Measurements from ENCODE around the gene BBS5. TPM values are rescaled to one million over a fixed set of nuclear protein-coding genes. Genes with fewer than 3 reads are reported as not detected.
"Not testable (repeated sequence)": the region's sequence is repeated elsewhere in the genome, so short reads cannot be mapped to it uniquely, and the experiment has no call there.

BBS5 gene
- total RNA-seq, 1 experiment from 2014 or later = 0.55 TPM

- Histone ChIP-seq H3K79me1 (ENCODE audit: insufficient read depth, low read depth, low read length, poor library complexity, severe bottlenecking) (no peaks in the 10 kb centered on the region), H2BK5ac (ENCODE audit: insufficient read length, low read length) (no peak overlapping the region), H3T11ph (ENCODE audit: low read length) (no peak overlapping the region), H2AFZ (ENCODE audit: low read length) (no peak overlapping the region), H3K23me2 (ENCODE audit: insufficient read length, low read depth, low read length, poor library complexity, severe bottlenecking) (no peaks in the 10 kb centered on the region), H4K8ac (replicated peaks; ENCODE audit: insufficient read length, low read depth, low read length) (no peak overlapping the region), H2AK5ac (ENCODE audit: insufficient read length, low read length) (no peak overlapping the region), H3K9ac (ENCODE audit: extremely low read depth, insufficient read length, low read length) (no peak overlapping the region), H4K20me1 (ENCODE audit: control insufficient read depth, insufficient read depth, insufficient read length) (no peaks in the 10 kb centered on the region), H3K27me3 (ENCODE audit: insufficient read depth, low read length) (no peaks in the 10 kb centered on the region), H3K79me2 (ENCODE audit: insufficient read depth, low read length) (no peaks in the 10 kb centered on the region), H3K27ac (ENCODE audit: insufficient read length, low read depth, low read length) (no peak overlapping the region), H3K56ac (ENCODE audit: insufficient read length, low read depth, low read length) (no peak overlapping the region), H3K9me3 (ENCODE audit: control insufficient read depth, low read depth, low read length) (no peaks in the 10 kb centered on the region), H3K18ac (ENCODE audit: insufficient read length, low read depth, low read length) (no peak overlapping the region), H4K91ac (ENCODE audit: insufficient read length, low read depth, low read length) (no peak overlapping the region), H2BK20ac (ENCODE audit: low read depth, low read length, poor library complexity, severe bottlenecking) (no peak overlapping the region), H3K4me1 (ENCODE audit: insufficient read depth, low read length) (no peaks in the 10 kb centered on the region), H3K14ac (ENCODE audit: insufficient read depth, low read length) (no peak overlapping the region), H2BK15ac (ENCODE audit: low read depth, low read length) (no peak overlapping the region), H2BK12ac (ENCODE audit: insufficient read length, low read depth, low read length) (no peak overlapping the region), H3K4me2 (ENCODE audit: insufficient read depth, insufficient read length, low read length) (no peak overlapping the region), H3K23ac (ENCODE audit: insufficient read length, low read depth, low read length) (no peak overlapping the region), H3K4ac (ENCODE audit: low read depth, low read length) (no peak overlapping the region), H4K5ac (ENCODE audit: insufficient read length, low read depth, low read length) (no peak overlapping the region), H2BK120ac (ENCODE audit: low read depth, low read length, poor library complexity, severe bottlenecking) (peak overlapping the region; percentile 61)
- no peak for DNase-seq
- Mint-ChIP-seq H3K9me3 (no peaks in the 10 kb centered on the region), H3K27me3 (ENCODE audit: low read depth) (no peaks in the 10 kb centered on the region; the same call in 1 of the 2 replicates), H3K4me3 (no peak overlapping the region), H3K27ac (no peak overlapping the region), H3K4me1 (peaks cover 7 to 14% of the 10 kb centered on the region in 2 experiments), H3K36me3 (ENCODE audit: insufficient read depth in 1 of 3, low read depth in 3 of 3) (no peaks in the 10 kb centered on the region)
- WGBS (ENCODE audit: extremely low coverage, insufficient read length, low lambda C conversion rate) = no CpG with 5 or more reads among the region's 3 CpGs
- TF ChIP-seq CTCF (conservative IDR thresholded peaks at IDR 0.05) = no peak
These were observed 34.6 kb downstream of the BBS5 start for GRCh38 chr2:169513926-169514325.

- not testable (repeated sequence) for H2BK12ac ChIP-seq (ENCODE audit: insufficient read length, low read depth, low read length); H4K5ac ChIP-seq (ENCODE audit: insufficient read length, low read depth, low read length); H3K9me3 ChIP-seq (ENCODE audit: control insufficient read depth, low read depth, low read length); H3T11ph ChIP-seq (ENCODE audit: low read length); H3K56ac ChIP-seq (ENCODE audit: insufficient read length, low read depth, low read length); H3K36me3 Mint-ChIP-seq (ENCODE audit: insufficient read depth in 1 of 3, low read depth in 3 of 3); H2BK5ac ChIP-seq (ENCODE audit: insufficient read length, low read length); H3K27me3 ChIP-seq (ENCODE audit: insufficient read depth, low read length); H2BK15ac ChIP-seq (ENCODE audit: low read depth, low read length); H3K79me2 ChIP-seq (ENCODE audit: insufficient read depth, low read length); H2BK20ac ChIP-seq (ENCODE audit: low read depth, low read length, poor library complexity, severe bottlenecking); H3K79me1 ChIP-seq (ENCODE audit: insufficient read depth, low read depth, low read length, poor library complexity, severe bottlenecking); H3K23me2 ChIP-seq (ENCODE audit: insufficient read length, low read depth, low read length, poor library complexity, severe bottlenecking); H3K4me3 Mint-ChIP-seq; H2BK120ac ChIP-seq (ENCODE audit: low read depth, low read length, poor library complexity, severe bottlenecking); H2AK5ac ChIP-seq (ENCODE audit: insufficient read length, low read length); H3K4me1 ChIP-seq (ENCODE audit: insufficient read depth, low read length); H3K9me3 Mint-ChIP-seq; H3K4me1 Mint-ChIP-seq; H3K9ac ChIP-seq (ENCODE audit: extremely low read depth, insufficient read length, low read length); H3K23ac ChIP-seq (ENCODE audit: insufficient read length, low read depth, low read length); H3K4ac ChIP-seq (ENCODE audit: low read depth, low read length); H4K8ac ChIP-seq (replicated peaks; ENCODE audit: insufficient read length, low read depth, low read length); H4K91ac ChIP-seq (ENCODE audit: insufficient read length, low read depth, low read length); H4K20me1 ChIP-seq (ENCODE audit: control insufficient read depth, insufficient read depth, insufficient read length); H3K14ac ChIP-seq (ENCODE audit: insufficient read depth, low read length); DNase-seq; H3K27me3 Mint-ChIP-seq (ENCODE audit: low read depth); H3K18ac ChIP-seq (ENCODE audit: insufficient read length, low read depth, low read length); H3K4me2 ChIP-seq (ENCODE audit: insufficient read depth, insufficient read length, low read length); H2AFZ ChIP-seq (ENCODE audit: low read length); H3K27ac ChIP-seq (ENCODE audit: insufficient read length, low read depth, low read length); H3K27ac Mint-ChIP-seq
- no CpG with 5 or more reads among the region's 7 CpGs for WGBS (ENCODE audit: extremely low coverage, insufficient read length, low lambda C conversion rate)
These were observed 35.5 kb downstream of the BBS5 start for GRCh38 chr2:169514758-169515157.
